ENCODE measurements around the gene UGT8. TPM values are rescaled to one million over a fixed set of nuclear protein-coding genes. Genes with fewer than 3 reads are reported as not detected.

UGT8 gene, protein sequence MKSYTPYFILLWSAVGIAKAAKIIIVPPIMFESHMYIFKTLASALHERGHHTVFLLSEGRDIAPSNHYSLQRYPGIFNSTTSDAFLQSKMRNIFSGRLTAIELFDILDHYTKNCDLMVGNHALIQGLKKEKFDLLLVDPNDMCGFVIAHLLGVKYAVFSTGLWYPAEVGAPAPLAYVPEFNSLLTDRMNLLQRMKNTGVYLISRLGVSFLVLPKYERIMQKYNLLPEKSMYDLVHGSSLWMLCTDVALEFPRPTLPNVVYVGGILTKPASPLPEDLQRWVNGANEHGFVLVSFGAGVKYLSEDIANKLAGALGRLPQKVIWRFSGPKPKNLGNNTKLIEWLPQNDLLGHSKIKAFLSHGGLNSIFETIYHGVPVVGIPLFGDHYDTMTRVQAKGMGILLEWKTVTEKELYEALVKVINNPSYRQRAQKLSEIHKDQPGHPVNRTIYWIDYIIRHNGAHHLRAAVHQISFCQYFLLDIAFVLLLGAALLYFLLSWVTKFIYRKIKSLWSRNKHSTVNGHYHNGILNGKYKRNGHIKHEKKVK
- 6.6 and 12.3 TPM in 2 replicates for total RNA-seq

DNA sequence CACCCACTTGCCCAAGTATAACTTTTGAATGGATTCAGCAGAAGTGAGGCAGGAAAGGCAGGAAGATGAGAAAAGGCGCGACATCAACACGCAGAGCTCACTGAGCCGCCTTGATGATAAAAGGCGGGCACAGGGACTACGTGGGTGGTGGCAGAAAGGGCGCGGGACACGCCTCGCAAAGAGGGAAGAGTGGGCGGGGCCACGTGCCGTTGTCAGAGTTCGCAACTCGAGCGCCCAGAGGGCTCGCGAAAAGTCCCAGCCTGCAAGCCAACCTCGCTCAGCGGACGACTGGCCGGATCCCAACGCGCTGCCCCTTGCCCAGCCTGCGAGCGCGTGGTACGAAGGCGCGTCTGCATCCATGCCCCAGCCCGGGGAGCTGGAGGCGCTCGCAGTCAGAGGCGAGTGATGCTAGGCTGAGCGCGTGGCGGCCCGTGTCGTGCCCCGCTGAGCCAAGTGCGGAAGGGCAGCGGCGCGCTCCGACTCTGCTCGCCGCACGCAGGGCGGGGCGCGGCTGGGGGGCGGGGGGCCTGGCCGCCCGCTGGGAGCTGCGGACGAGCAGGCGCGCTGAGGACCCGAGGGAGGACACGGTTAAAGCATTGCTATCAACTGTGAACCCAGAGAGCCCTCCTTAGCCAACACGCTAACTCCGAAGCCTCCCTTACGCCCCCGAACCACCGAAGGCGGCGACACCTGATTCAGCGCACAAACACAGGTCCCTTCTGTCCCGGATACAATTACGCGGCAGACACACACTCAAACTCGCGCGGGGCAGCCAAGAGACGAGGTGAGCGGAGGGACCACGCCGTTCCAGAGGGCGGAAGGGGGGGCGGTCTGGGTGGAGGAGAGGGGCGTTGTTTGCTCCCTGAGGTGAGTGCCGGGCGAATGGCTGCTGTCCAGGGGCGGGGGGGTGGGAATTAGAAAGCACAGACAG, at the start of gene UGT8:
Gene UGT8, plus strand, starts transcription at position 617 of the 931 bp plus-strand sequence. CDS start 24,074 bp downstream, outside the sequence.
- peak within 1 kb of the TSS; percentile 85 for H3K4me3 ChIP-seq (ENCODE audit: low read depth, low read length)
- no peak for DNase-seq (ENCODE audit: low read depth)
- TF ChIP-seq, protein P1, sequence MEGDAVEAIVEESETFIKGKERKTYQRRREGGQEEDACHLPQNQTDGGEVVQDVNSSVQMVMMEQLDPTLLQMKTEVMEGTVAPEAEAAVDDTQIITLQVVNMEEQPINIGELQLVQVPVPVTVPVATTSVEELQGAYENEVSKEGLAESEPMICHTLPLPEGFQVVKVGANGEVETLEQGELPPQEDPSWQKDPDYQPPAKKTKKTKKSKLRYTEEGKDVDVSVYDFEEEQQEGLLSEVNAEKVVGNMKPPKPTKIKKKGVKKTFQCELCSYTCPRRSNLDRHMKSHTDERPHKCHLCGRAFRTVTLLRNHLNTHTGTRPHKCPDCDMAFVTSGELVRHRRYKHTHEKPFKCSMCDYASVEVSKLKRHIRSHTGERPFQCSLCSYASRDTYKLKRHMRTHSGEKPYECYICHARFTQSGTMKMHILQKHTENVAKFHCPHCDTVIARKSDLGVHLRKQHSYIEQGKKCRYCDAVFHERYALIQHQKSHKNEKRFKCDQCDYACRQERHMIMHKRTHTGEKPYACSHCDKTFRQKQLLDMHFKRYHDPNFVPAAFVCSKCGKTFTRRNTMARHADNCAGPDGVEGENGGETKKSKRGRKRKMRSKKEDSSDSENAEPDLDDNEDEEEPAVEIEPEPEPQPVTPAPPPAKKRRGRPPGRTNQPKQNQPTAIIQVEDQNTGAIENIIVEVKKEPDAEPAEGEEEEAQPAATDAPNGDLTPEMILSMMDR (IDR thresholded peaks at IDR 0.05; ENCODE audit: insufficient read depth, low read length, poor library complexity, severe bottlenecking), result no peak
- no peaks in the 10 kb centered on the region for H3K27me3 ChIP-seq (ENCODE audit: control insufficient read depth, insufficient read depth, low read length)
- H3K36me3 ChIP-seq (ENCODE audit: control insufficient read depth, insufficient read depth, low read length), result no peaks in the 10 kb centered on the region

DNA sequence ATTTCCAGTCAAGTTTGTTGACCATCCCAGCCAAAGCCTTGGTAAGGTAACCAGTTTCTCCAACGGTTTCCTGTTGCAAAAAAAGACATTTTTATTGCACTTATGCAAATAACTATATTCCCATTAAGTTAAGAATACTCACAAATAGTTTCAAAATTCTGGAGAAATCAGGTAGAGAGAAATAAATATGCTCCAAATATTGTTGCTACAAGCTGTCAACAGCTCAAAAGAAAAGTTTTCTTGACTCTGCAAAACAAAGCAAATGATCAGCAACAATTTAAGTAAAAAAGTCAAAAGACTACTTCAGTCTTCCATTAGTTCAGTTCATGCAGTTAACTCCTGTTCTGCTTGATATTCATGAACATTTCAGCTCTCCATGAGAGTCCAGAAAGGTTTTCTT, 49.0 kb upstream of the UGT8 start:
- no peaks in the 10 kb centered on the region for H3K27me3 ChIP-seq (ENCODE audit: control insufficient read depth, insufficient read depth, low read length)
- no peak for DNase-seq (ENCODE audit: low read depth)
- TF ChIP-seq, protein P1 (IDR thresholded peaks at IDR 0.05; ENCODE audit: insufficient read depth, low read length, poor library complexity, severe bottlenecking), result no peak
- H3K4me3 ChIP-seq (ENCODE audit: low read depth, low read length), result no peak overlapping the region
- no peaks in the 10 kb centered on the region for H3K36me3 ChIP-seq (ENCODE audit: control insufficient read depth, insufficient read depth, low read length)

DNA sequence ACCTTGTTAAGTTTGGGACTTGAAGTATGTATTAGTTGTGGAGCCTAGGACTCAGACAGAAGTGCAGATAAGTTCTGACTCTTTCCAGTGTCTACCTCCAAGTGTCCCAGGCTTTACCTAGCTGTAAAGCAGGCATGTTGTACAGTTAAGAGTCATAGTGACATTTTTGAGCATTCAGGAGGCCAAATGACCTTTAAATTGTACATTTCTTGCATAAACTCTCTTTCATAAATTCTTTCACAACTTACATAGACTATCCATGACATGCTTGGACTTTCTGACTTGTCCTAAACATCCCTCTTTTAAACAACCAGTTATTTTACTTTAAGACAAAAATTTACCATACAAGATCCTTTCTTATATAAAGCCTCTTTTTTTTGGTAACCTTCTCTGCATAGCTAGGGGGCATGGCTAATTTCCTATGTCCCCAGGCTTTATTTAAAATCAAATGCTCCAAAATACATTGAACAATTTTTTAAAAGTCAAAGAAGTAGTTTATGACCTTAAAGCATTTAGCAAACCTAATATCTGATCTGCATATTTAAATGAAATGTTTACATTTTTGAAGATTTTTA, 40.1 kb upstream of the UGT8 start:
- Histone ChIP-seq H3K4me3 (ENCODE audit: low read depth, low read length) (no peak overlapping the region), H3K36me3 (ENCODE audit: control insufficient read depth, insufficient read depth, low read length) (no peaks in the 10 kb centered on the region), H3K27me3 (ENCODE audit: control insufficient read depth, insufficient read depth, low read length) (no peaks in the 10 kb centered on the region)
- TF ChIP-seq, protein P1 (IDR thresholded peaks at IDR 0.05; ENCODE audit: insufficient read depth, low read length, poor library complexity, severe bottlenecking), result no peak
- no peak for DNase-seq (ENCODE audit: low read depth)

DNA sequence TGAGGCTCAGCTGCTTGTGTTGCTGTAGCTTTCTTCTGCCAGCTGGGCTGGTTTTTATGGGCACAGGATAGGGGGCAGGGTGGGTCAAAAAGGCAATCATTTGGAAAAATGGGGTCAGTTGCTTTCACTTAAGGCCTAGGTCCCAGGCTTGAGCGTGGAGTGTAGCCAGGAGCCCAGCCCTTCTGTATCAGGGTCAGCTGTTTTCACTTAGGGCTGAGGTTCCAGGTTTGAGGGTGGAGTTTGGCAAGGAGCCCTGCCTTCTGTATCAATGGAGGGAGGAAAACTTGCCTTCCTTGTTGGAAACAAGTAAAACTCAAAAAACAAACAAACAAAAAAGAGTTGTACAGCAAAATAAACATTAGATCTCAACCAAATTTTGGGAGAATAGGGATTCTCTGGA, 37.0 kb upstream of the UGT8 start:
- Histone ChIP-seq H3K27me3 (ENCODE audit: control insufficient read depth, insufficient read depth, low read length) (no peaks in the 10 kb centered on the region), H3K36me3 (ENCODE audit: control insufficient read depth, insufficient read depth, low read length) (no peaks in the 10 kb centered on the region), H3K4me3 (ENCODE audit: low read depth, low read length) (no peak overlapping the region)
- DNase-seq (ENCODE audit: low read depth), result no peak
- TF ChIP-seq, protein P1 (IDR thresholded peaks at IDR 0.05; ENCODE audit: insufficient read depth, low read length, poor library complexity, severe bottlenecking), result no peak

DNA sequence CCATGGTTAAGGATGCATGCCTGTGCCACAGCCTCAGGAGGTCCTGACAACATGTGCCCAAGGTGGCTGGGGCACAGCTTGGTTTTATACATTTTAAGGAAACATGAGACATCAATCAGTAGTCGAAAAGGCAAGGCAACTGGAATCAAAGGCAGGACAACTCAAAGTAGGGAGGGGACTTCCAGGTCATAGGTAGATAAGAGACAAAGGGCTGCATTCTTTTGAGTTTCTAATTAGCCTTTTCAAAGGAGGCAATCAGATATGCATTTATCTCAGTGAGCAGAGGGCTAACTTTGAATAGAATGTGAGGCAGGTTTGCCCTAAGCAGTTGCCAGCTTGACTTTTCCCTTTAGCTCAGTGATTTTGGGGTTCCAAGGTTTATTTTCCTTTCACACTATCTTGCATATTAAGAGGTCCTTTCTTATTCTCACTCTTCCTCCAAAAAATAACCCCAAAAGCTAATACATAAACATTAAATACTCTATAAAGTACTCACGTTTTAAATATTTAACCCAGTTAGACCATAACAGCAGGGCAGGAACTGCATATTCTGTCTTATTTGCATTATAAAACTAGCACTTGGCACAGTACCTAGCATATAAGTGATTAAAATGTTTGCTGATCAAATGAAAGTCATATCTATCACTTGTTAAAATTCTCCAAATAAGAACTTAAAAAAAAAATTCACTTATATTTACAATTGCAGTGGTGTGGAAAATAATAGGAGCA, 36.3 kb upstream of the UGT8 start:
- no peaks in the 10 kb centered on the region for H3K27me3 ChIP-seq (ENCODE audit: control insufficient read depth, insufficient read depth, low read length)

More for the DNA sequence above, 36.3 kb upstream of the UGT8 start:
- DNase-seq (ENCODE audit: low read depth), result no peak
- TF ChIP-seq, protein P1 (IDR thresholded peaks at IDR 0.05; ENCODE audit: insufficient read depth, low read length, poor library complexity, severe bottlenecking), result no peak
- Histone ChIP-seq H3K4me3 (ENCODE audit: low read depth, low read length) (no peak overlapping the region), H3K36me3 (ENCODE audit: control insufficient read depth, insufficient read depth, low read length) (no peaks in the 10 kb centered on the region)

Data from kidney epithelial cell (primary cell).